ENCODE results near the gene EPOP. TPM values are rescaled to one million over a fixed set of nuclear protein-coding genes. Genes with fewer than 3 reads are reported as not detected.

The EPOP gene
- total and polyA plus RNA-seq, 2 of the 8 experiments (the other 6 are each of a cell fraction or from before 2014, with no cell fraction given), result 1.5 to 3.3 TPM

DNA sequence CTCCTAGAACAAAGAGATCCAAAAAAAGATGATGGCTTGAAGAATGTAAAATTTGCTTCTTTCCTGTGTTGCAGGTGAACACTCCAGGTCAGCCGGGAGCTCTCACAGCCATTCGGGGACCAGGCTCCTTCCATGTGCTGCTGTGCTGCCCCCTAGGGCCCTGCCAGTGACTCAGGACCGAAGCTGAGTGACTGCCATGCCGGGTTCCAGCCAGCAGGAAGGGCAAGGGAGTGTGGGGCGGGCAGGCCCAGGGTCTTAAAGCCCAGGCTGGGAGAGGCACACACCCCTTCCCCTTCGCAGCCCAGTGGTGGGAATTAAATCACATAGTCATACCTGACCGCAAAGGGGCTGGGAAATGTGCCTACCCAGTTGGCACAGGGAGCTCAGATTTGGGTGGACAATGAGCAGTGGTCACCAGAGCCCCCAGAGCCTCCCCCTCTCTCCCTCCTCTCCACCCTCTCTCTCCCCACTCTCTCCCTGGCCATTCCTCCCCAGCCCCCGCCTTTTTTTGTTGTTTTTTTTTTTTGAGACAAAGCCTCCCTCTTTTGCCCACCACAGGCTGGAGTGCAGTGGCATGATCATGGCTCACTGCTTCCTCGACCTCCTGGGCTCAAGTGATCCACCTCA lies 11.5 kb downstream of the EPOP start (continued):
- TF ChIP-seq TEAD4 (IDR thresholded peaks at IDR 0.05; ENCODE audit: low read depth, low read length) (peak; percentile 89), FOSL1 (IDR thresholded peaks at IDR 0.05; ENCODE audit: insufficient read depth, low read depth, low read length) (peak; percentile 86; the same call in 1 of the 2 replicates), NANOG (IDR thresholded peaks at IDR 0.05; ENCODE audit: insufficient read depth, low read depth, low read length, poor library complexity, severe bottlenecking) (peak; percentile 32), HDAC6 (IDR thresholded peaks at IDR 0.05; ENCODE audit: low read depth, low read length) (no peak), RAD21 (IDR thresholded peaks at IDR 0.05 in 1 of 2, conservative IDR thresholded peaks at IDR 0.05 in 1 of 2; ENCODE audit: low read depth in 2 of 2, low read length in 2 of 2) (peak; percentile 83 to 96), TCF12 (IDR thresholded peaks at IDR 0.05; ENCODE audit: low read depth, low read length) (no peak)
